GM18519 (cell line): ENCODE results near the gene NAPB.

ENCODE experiments used
- ATAC-seq: cut with Tn5 transposase; IDR thresholded peaks from one replicate; pipeline ENCODE4 v1.9.1; 2021; ENCODE audit warnings: mild to moderate bottlenecking, moderate library complexity; ENCODE audit not compliant: unreplicated experiment, low FRiP score

Gene NAPB

GRCh38 chr20:23438661-23439060 is 17.4 kb upstream of the NAPB start:
- ATAC-seq: no peak

GRCh38 chr20:23437126-23437899 is 16.0 kb upstream of the NAPB start:
- no peak for ATAC-seq

GRCh38 chr20:23436681-23437080 is 15.4 kb upstream of the NAPB start:
- no peak for ATAC-seq

GRCh38 chr20:23435626-23436539 is 14.6 kb upstream of the NAPB start:
- no peak for ATAC-seq

- ATAC-seq: no peak
Measured at GRCh38 chr20:23434521-23435313, 13.4 kb upstream of the NAPB start.

- no peak for ATAC-seq
Measured at GRCh38 chr20:23433628-23434027, 12.3 kb upstream of the NAPB start.

- no peak for ATAC-seq
Measured at GRCh38 chr20:23425129-23425528, 3.8 kb upstream of the NAPB start.

- ATAC-seq: no peak
Measured at GRCh38 chr20:23419995-23420901, 1.0 kb downstream of the NAPB start.

GRCh38 chr20:23419657-23419994 is 1.7 kb downstream of the NAPB start:
- no peak for ATAC-seq

- ATAC-seq: no peak
Measured at GRCh38 chr20:23417861-23418260, 3.4 kb downstream of the NAPB start.

GRCh38 chr20:23415959-23416583 is 5.2 kb downstream of the NAPB start:
- ATAC-seq: no peak

- ATAC-seq: no peak
Measured at GRCh38 chr20:23415555-23415954, 5.7 kb downstream of the NAPB start.

- no peak for ATAC-seq
Measured at GRCh38 chr20:23414526-23415188, 6.6 kb downstream of the NAPB start.

GRCh38 chr20:23413862-23414422 is 7.3 kb downstream of the NAPB start:
- no peak for ATAC-seq

- no peak for ATAC-seq
Measured at GRCh38 chr20:23412026-23412425, 9.3 kb downstream of the NAPB start.

- ATAC-seq: no peak
Measured at GRCh38 chr20:23410916-23411695, 10.2 kb downstream of the NAPB start.

GRCh38 chr20:23409800-23410199 is 11.5 kb downstream of the NAPB start:
- ATAC-seq: no peak

GRCh38 chr20:23408957-23409356 is 12.3 kb downstream of the NAPB start:
- no peak for ATAC-seq
